Activated CD4-positive, CD25-positive, alpha-beta regulatory T cell (primary cell): Measurements from ENCODE around the gene DDX10.
"Not testable (repeated sequence)": the region's sequence is repeated elsewhere in the genome, so short reads cannot be mapped to it uniquely, and the experiment has no call there.

ENCODE experiments used
- DNase-seq, 4 experiments: peaks; one replicate each; lab custom pipeline; 2025; lab: John Stamatoyannopoulos, UW

Gene DDX10

GRCh38 chr11:108715239-108715638 lies 50.4 kb downstream of the DDX10 start:
- no peak for DNase-seq

GRCh38 chr11:108718466-108718865 lies 53.6 kb downstream of the DDX10 start:
- DNase-seq = no peak

GRCh38 chr11:108724974-108725689 lies 60.3 kb downstream of the DDX10 start:
- no peak for DNase-seq

GRCh38 chr11:108726077-108726800 lies 61.4 kb downstream of the DDX10 start:
- no peak for DNase-seq

- no peak for DNase-seq
Measured at GRCh38 chr11:108727665-108728064, 62.8 kb downstream of the DDX10 start.

GRCh38 chr11:108729227-108729871 lies 64.5 kb downstream of the DDX10 start:
- no peak for DNase-seq

GRCh38 chr11:108732395-108732794 lies 67.5 kb downstream of the DDX10 start:
- no peak for DNase-seq

- no peak for DNase-seq
Measured at GRCh38 chr11:108733479-108734116, 68.7 kb downstream of the DDX10 start.

- no peak for DNase-seq
Measured at GRCh38 chr11:108734283-108734682, 69.4 kb downstream of the DDX10 start.

- no peak for DNase-seq
Measured at GRCh38 chr11:108734956-108735559, 70.2 kb downstream of the DDX10 start.

GRCh38 chr11:108740132-108740531 lies 75.3 kb downstream of the DDX10 start:
- not testable (repeated sequence) for DNase-seq

GRCh38 chr11:108743851-108744250 lies 79.0 kb downstream of the DDX10 start:
- DNase-seq = no peak

- DNase-seq = no peak
Measured at GRCh38 chr11:108748968-108749367, 84.1 kb downstream of the DDX10 start.

- DNase-seq = no peak
Measured at GRCh38 chr11:108751444-108751843, 86.6 kb downstream of the DDX10 start.

- no peak for DNase-seq
Measured at GRCh38 chr11:108752297-108752751, 87.5 kb downstream of the DDX10 start.

GRCh38 chr11:108754901-108755625 lies 90.2 kb downstream of the DDX10 start:
- no peak for DNase-seq

GRCh38 chr11:108757630-108758029 lies 92.8 kb downstream of the DDX10 start:
- DNase-seq = no peak

- no peak for DNase-seq
Measured at GRCh38 chr11:108758458-108758857, 93.6 kb downstream of the DDX10 start.

- DNase-seq = no peak
Measured at GRCh38 chr11:108766596-108767173, 101.8 kb downstream of the DDX10 start.

- DNase-seq = no peak
Measured at GRCh38 chr11:108768370-108768769, 103.5 kb downstream of the DDX10 start.

- no peak for DNase-seq
Measured at GRCh38 chr11:108768964-108769363, 104.1 kb downstream of the DDX10 start.
